ENCODE results near the gene PXN. TPM values are rescaled to one million over a fixed set of nuclear protein-coding genes. Genes with fewer than 3 reads are reported as not detected.

PXN gene
- total and polyA plus RNA-seq, 2 experiments from 2014 or later = 38.4 to 76.0 TPM

DNA sequence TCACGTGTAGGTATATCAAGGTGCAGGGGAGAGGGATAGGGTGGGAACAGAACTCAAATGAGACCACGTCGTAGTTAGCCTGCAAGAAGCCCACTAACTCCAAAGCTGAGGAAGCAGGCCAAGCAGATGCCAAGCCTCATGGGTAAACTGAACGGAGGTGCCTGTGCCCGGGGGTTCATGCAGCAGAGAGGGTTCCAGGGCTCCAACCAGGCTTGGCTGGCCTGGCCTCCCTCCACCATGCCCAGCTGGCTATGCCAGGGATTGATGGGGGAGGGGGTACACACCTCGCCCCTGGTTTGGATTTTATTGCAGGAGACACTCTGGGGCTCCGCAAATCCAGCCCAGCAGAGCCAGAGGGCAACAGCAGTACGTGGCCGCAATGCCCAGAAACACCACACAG is 27.3 kb downstream of the PXN start (continued):
- TF ChIP-seq, protein P1, sequence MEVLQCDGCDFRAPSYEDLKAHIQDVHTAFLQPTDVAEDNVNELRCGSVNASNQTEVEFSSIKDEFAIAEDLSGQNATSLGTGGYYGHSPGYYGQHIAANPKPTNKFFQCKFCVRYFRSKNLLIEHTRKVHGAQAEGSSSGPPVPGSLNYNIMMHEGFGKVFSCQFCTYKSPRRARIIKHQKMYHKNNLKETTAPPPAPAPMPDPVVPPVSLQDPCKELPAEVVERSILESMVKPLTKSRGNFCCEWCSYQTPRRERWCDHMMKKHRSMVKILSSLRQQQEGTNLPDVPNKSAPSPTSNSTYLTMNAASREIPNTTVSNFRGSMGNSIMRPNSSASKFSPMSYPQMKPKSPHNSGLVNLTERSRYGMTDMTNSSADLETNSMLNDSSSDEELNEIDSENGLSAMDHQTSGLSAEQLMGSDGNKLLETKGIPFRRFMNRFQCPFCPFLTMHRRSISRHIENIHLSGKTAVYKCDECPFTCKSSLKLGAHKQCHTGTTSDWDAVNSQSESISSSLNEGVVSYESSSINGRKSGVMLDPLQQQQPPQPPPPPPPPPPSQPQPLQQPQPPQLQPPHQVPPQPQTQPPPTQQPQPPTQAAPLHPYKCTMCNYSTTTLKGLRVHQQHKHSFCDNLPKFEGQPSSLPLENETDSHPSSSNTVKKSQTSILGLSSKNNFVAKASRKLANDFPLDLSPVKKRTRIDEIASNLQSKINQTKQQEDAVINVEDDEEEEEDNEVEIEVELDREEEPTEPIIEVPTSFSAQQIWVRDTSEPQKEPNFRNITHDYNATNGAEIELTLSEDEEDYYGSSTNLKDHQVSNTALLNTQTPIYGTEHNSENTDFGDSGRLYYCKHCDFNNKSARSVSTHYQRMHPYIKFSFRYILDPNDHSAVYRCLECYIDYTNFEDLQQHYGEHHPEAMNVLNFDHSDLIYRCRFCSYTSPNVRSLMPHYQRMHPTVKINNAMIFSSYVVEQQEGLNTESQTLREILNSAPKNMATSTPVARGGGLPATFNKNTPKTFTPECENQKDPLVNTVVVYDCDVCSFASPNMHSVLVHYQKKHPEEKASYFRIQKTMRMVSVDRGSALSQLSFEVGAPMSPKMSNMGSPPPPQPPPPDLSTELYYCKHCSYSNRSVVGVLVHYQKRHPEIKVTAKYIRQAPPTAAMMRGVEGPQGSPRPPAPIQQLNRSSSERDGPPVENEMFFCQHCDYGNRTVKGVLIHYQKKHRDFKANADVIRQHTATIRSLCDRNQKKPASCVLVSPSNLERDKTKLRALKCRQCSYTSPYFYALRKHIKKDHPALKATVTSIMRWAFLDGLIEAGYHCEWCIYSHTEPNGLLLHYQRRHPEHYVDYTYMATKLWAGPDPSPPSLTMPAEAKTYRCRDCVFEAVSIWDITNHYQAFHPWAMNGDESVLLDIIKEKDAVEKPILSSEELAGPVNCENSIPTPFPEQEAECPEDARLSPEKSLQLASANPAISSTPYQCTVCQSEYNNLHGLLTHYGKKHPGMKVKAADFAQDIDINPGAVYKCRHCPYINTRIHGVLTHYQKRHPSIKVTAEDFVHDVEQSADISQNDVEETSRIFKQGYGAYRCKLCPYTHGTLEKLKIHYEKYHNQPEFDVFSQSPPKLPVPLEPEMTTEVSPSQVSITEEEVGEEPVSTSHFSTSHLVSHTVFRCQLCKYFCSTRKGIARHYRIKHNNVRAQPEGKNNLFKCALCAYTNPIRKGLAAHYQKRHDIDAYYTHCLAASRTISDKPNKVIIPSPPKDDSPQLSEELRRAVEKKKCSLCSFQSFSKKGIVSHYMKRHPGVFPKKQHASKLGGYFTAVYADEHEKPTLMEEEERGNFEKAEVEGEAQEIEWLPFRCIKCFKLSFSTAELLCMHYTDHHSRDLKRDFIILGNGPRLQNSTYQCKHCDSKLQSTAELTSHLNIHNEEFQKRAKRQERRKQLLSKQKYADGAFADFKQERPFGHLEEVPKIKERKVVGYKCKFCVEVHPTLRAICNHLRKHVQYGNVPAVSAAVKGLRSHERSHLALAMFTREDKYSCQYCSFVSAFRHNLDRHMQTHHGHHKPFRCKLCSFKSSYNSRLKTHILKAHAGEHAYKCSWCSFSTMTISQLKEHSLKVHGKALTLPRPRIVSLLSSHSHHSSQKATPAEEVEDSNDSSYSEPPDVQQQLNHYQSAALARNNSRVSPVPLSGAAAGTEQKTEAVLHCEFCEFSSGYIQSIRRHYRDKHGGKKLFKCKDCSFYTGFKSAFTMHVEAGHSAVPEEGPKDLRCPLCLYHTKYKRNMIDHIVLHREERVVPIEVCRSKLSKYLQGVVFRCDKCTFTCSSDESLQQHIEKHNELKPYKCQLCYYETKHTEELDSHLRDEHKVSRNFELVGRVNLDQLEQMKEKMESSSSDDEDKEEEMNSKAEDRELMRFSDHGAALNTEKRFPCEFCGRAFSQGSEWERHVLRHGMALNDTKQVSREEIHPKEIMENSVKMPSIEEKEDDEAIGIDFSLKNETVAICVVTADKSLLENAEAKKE (CRISPR knock-in tag; IDR thresholded peaks at IDR 0.05) = no peak
- TF ChIP-seq EZH2 (IDR thresholded peaks at IDR 0.05; ENCODE audit: low read depth, unreplicated experiment) = no peak
- no peak for TF ChIP-seq POLR2AphosphoS5 (IDR thresholded peaks at IDR 0.05; ENCODE audit: low read depth)
- TF ChIP-seq NANOG (IDR thresholded peaks at IDR 0.05; ENCODE audit: borderline replicate concordance) = no peak
- TF ChIP-seq, protein P2, sequence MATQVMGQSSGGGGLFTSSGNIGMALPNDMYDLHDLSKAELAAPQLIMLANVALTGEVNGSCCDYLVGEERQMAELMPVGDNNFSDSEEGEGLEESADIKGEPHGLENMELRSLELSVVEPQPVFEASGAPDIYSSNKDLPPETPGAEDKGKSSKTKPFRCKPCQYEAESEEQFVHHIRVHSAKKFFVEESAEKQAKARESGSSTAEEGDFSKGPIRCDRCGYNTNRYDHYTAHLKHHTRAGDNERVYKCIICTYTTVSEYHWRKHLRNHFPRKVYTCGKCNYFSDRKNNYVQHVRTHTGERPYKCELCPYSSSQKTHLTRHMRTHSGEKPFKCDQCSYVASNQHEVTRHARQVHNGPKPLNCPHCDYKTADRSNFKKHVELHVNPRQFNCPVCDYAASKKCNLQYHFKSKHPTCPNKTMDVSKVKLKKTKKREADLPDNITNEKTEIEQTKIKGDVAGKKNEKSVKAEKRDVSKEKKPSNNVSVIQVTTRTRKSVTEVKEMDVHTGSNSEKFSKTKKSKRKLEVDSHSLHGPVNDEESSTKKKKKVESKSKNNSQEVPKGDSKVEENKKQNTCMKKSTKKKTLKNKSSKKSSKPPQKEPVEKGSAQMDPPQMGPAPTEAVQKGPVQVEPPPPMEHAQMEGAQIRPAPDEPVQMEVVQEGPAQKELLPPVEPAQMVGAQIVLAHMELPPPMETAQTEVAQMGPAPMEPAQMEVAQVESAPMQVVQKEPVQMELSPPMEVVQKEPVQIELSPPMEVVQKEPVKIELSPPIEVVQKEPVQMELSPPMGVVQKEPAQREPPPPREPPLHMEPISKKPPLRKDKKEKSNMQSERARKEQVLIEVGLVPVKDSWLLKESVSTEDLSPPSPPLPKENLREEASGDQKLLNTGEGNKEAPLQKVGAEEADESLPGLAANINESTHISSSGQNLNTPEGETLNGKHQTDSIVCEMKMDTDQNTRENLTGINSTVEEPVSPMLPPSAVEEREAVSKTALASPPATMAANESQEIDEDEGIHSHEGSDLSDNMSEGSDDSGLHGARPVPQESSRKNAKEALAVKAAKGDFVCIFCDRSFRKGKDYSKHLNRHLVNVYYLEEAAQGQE (IDR thresholded peaks at IDR 0.05; ENCODE audit: unreplicated experiment) = no peak
- TF ChIP-seq EZH2phosphoT487 (IDR thresholded peaks at IDR 0.05; ENCODE audit: unreplicated experiment) = no peak
- TF ChIP-seq, protein P3, sequence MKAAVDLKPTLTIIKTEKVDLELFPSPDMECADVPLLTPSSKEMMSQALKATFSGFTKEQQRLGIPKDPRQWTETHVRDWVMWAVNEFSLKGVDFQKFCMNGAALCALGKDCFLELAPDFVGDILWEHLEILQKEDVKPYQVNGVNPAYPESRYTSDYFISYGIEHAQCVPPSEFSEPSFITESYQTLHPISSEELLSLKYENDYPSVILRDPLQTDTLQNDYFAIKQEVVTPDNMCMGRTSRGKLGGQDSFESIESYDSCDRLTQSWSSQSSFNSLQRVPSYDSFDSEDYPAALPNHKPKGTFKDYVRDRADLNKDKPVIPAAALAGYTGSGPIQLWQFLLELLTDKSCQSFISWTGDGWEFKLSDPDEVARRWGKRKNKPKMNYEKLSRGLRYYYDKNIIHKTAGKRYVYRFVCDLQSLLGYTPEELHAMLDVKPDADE (IDR thresholded peaks at IDR 0.05) = no peak

All from GM23338 (cell line).